ENCODE data around the gene RASA2. TPM values are rescaled to one million over a fixed set of nuclear protein-coding genes. Genes with fewer than 3 reads are reported as not detected.

Gene RASA2
- total RNA-seq, 1 experiment from 2014 or later = 26.7 TPM

- no TSS peak for BruUV-seq (replicated peaks)
- ChIA-PET POLR2A (no interaction called here), CTCF (no interaction called here)
- H3K4me1 Mint-ChIP-seq (ENCODE audit: low read depth, unreplicated experiment) = peaks cover 5% of the 10 kb centered on the region
- Histone ChIP-seq H3K4me3 (ENCODE audit: low read depth, low read length) (no peak overlapping the region), H3K9me3 (no peaks in the 10 kb centered on the region), H3K4me1 (peaks cover 6% of the 10 kb centered on the region), H3K36me3 (ENCODE audit: control insufficient read depth, insufficient read depth, low read length) (peaks cover 3% of the 10 kb centered on the region), H3K27me3 (replicated peaks; ENCODE audit: control insufficient read depth, insufficient read depth, low read length) (no peaks in the 10 kb centered on the region)
- H3K4me3 Mint-ChIP-seq (ENCODE audit: unreplicated experiment) = no peak overlapping the region
- no peaks in the 10 kb centered on the region for H3K27me3 Mint-ChIP-seq (ENCODE audit: insufficient read depth, unreplicated experiment)
- H3K9me3 Mint-ChIP-seq (ENCODE audit: unreplicated experiment) = no peaks in the 10 kb centered on the region
- DNase-seq = no peak
- H3K36me3 Mint-ChIP-seq (ENCODE audit: insufficient read depth, unreplicated experiment) = peaks cover 42% of the 10 kb centered on the region
- no peak for TF ChIP-seq CTCF (IDR thresholded peaks at IDR 0.05; ENCODE audit: insufficient read depth in 1 of 2, low read depth in 1 of 2, low read length in 1 of 2, severe bottlenecking in 1 of 2, unreplicated experiment in 1 of 2)
- H3K27ac Mint-ChIP-seq (ENCODE audit: unreplicated experiment) = no peak overlapping the region
- intact Hi-C loops (cut with micrococcal nuclease; ENCODE audit: unreplicated experiment) = no loop called here
These were observed 40.1 kb upstream of the RASA2 start for GRCh38 chr3:141446737-141447136.

GRCh38 chr3:141447383-141447782, 39.4 kb upstream of the RASA2 start:
- Histone ChIP-seq H3K4me3 (ENCODE audit: low read depth, low read length) (no peak overlapping the region), H3K9me3 (no peaks in the 10 kb centered on the region), H3K36me3 (ENCODE audit: control insufficient read depth, insufficient read depth, low read length) (peaks cover 3% of the 10 kb centered on the region), H3K27me3 (replicated peaks; ENCODE audit: control insufficient read depth, insufficient read depth, low read length) (no peaks in the 10 kb centered on the region), H3K4me1 (peaks cover 12% of the 10 kb centered on the region)
- intact Hi-C loops (cut with micrococcal nuclease; ENCODE audit: unreplicated experiment) = no loop called here
- H3K4me1 Mint-ChIP-seq (ENCODE audit: low read depth, unreplicated experiment) = peaks cover 5% of the 10 kb centered on the region
- no peaks in the 10 kb centered on the region for H3K9me3 Mint-ChIP-seq (ENCODE audit: unreplicated experiment)
- H3K36me3 Mint-ChIP-seq (ENCODE audit: insufficient read depth, unreplicated experiment) = peaks cover 38% of the 10 kb centered on the region
- no peak for TF ChIP-seq CTCF (IDR thresholded peaks at IDR 0.05; ENCODE audit: insufficient read depth in 1 of 2, low read depth in 1 of 2, low read length in 1 of 2, severe bottlenecking in 1 of 2, unreplicated experiment in 1 of 2)
- no peak overlapping the region for H3K27ac Mint-ChIP-seq (ENCODE audit: unreplicated experiment)
- ChIA-PET POLR2A (interaction anchor here (0.6 kb wide), 1 partner anchor 12 kb away, joined by 3 read pairs; no protein-coding TSS in a partner anchor), CTCF (no interaction called here)
- no TSS peak for BruUV-seq (replicated peaks)
- no peak overlapping the region for H3K4me3 Mint-ChIP-seq (ENCODE audit: unreplicated experiment)
- no peak for DNase-seq
- no peaks in the 10 kb centered on the region for H3K27me3 Mint-ChIP-seq (ENCODE audit: insufficient read depth, unreplicated experiment)

DNA sequence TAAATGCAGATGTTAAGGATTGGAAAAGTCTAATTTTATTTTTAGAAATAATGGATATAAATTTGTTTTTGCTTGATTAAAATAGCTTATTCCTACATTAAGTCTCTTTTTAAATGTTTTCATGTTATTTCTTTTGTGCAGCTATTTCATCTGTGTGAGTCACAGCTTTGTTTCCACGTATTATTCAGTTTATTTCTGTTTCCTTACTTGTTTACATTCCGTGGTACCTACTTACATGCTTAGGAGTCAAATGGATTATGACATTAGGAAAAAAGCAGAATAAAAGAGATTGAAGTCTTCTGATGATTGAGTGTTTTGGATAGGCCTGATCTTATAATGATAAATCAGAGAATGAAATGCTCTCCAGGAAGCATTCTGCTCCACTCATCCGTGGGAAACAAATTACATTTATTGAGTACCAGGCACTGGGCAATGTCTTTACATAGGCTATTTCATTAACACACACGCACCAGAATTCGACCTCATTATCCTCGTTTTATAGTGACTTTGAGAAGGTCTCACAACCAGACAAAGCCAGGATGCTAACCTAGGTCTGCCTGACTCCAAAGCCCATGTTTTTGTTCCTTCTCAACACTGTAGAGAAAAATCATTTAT, 38.1 kb upstream of the RASA2 start:
- H3K9me3 Mint-ChIP-seq (ENCODE audit: unreplicated experiment) = no peaks in the 10 kb centered on the region
- no peak overlapping the region for H3K4me3 Mint-ChIP-seq (ENCODE audit: unreplicated experiment)
- H3K27me3 ChIP-seq (replicated peaks; ENCODE audit: control insufficient read depth, insufficient read depth, low read length) = no peaks in the 10 kb centered on the region
- no peaks in the 10 kb centered on the region for H3K27me3 Mint-ChIP-seq (ENCODE audit: insufficient read depth, unreplicated experiment)
- no peak overlapping the region for H3K4me3 ChIP-seq (ENCODE audit: low read depth, low read length)
- H3K9me3 ChIP-seq = no peaks in the 10 kb centered on the region
- ChIA-PET POLR2A (no interaction called here), CTCF (no interaction called here)
- DNase-seq = no peak
- peaks cover 20% of the 10 kb centered on the region for H3K4me1 ChIP-seq
- BruUV-seq (replicated peaks) = no TSS peak
- peaks cover 3% of the 10 kb centered on the region for H3K36me3 ChIP-seq (ENCODE audit: control insufficient read depth, insufficient read depth, low read length)
- H3K36me3 Mint-ChIP-seq (ENCODE audit: insufficient read depth, unreplicated experiment) = peaks cover 24% of the 10 kb centered on the region
- no peak overlapping the region for H3K27ac Mint-ChIP-seq (ENCODE audit: unreplicated experiment)
- peaks cover 5% of the 10 kb centered on the region for H3K4me1 Mint-ChIP-seq (ENCODE audit: low read depth, unreplicated experiment)
- no peak for TF ChIP-seq CTCF (IDR thresholded peaks at IDR 0.05; ENCODE audit: insufficient read depth in 1 of 2, low read depth in 1 of 2, low read length in 1 of 2, severe bottlenecking in 1 of 2, unreplicated experiment in 1 of 2)
- intact Hi-C loops (cut with micrococcal nuclease; ENCODE audit: unreplicated experiment) = no loop called here

All from Caco-2 (cell line).